ENCODE data around the gene MERTK. TPM values are rescaled to one million over a fixed set of nuclear protein-coding genes. Genes with fewer than 3 reads are reported as not detected.
"Not testable (repeated sequence)": the region's sequence is repeated elsewhere in the genome, so short reads cannot be mapped to it uniquely, and the experiment has no call there.

MERTK gene
- total RNA-seq, 1 donor from 2014 or later = 1.5 TPM

- no peak for DNase-seq (ENCODE audit: extremely low spot score, unreplicated experiment)
- Mint-ChIP-seq H3K4me3 (ENCODE audit: unreplicated experiment) (no peak overlapping the region), H3K4me1 (ENCODE audit: unreplicated experiment) (peaks cover 3% of the 10 kb centered on the region), H3K27me3 (ENCODE audit: unreplicated experiment) (no peaks in the 10 kb centered on the region), H3K36me3 (ENCODE audit: unreplicated experiment) (peaks cover 55% of the 10 kb centered on the region), H3K9me3 (ENCODE audit: unreplicated experiment) (peaks cover 4% of the 10 kb centered on the region), H3K27ac (ENCODE audit: unreplicated experiment) (no peak overlapping the region)
- TF ChIP-seq, protein P1, sequence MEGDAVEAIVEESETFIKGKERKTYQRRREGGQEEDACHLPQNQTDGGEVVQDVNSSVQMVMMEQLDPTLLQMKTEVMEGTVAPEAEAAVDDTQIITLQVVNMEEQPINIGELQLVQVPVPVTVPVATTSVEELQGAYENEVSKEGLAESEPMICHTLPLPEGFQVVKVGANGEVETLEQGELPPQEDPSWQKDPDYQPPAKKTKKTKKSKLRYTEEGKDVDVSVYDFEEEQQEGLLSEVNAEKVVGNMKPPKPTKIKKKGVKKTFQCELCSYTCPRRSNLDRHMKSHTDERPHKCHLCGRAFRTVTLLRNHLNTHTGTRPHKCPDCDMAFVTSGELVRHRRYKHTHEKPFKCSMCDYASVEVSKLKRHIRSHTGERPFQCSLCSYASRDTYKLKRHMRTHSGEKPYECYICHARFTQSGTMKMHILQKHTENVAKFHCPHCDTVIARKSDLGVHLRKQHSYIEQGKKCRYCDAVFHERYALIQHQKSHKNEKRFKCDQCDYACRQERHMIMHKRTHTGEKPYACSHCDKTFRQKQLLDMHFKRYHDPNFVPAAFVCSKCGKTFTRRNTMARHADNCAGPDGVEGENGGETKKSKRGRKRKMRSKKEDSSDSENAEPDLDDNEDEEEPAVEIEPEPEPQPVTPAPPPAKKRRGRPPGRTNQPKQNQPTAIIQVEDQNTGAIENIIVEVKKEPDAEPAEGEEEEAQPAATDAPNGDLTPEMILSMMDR (IDR thresholded peaks at IDR 0.05) = no peak
These were observed 167.1 kb downstream of the MERTK start for GRCh38 chr2:112065486-112065885.

DNA sequence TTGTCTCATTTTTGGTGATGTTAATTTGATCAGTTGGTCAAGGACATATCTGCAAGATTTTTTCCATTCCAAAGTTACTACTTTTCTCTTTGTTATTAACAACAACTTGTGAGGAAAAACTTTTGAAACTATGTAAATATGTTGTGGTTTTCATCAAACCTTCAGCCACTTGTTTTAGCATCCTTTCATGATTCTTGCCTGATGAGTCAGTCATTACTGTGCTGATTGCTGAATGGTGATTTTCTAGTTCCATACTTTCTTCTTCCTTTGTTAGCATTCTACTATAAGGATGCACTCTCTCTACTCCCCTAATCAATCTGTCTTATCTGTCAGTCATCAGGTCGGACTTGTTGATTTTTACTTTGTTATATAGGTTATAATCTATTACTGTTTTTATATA, 167.6 kb downstream of the MERTK start:
- DNase-seq (ENCODE audit: extremely low spot score, unreplicated experiment) = no peak
- Mint-ChIP-seq H3K4me1 (ENCODE audit: unreplicated experiment) (peaks cover 3% of the 10 kb centered on the region), H3K9me3 (ENCODE audit: unreplicated experiment) (peaks cover 4% of the 10 kb centered on the region), H3K36me3 (ENCODE audit: unreplicated experiment) (peaks cover 57% of the 10 kb centered on the region), H3K27ac (ENCODE audit: unreplicated experiment) (no peak overlapping the region), H3K4me3 (ENCODE audit: unreplicated experiment) (no peak overlapping the region), H3K27me3 (ENCODE audit: unreplicated experiment) (no peaks in the 10 kb centered on the region)
- TF ChIP-seq, protein P1 (IDR thresholded peaks at IDR 0.05) = no peak

- not testable (repeated sequence) for H3K4me1 Mint-ChIP-seq (ENCODE audit: unreplicated experiment); H3K27ac Mint-ChIP-seq (ENCODE audit: unreplicated experiment); DNase-seq (ENCODE audit: extremely low spot score, unreplicated experiment); H3K4me3 Mint-ChIP-seq (ENCODE audit: unreplicated experiment); H3K27me3 Mint-ChIP-seq (ENCODE audit: unreplicated experiment)
- Mint-ChIP-seq H3K9me3 (ENCODE audit: unreplicated experiment) (peaks cover 15% of the 10 kb centered on the region), H3K36me3 (ENCODE audit: unreplicated experiment) (peaks cover 64% of the 10 kb centered on the region)
These were observed 171.4 kb downstream of the MERTK start for GRCh38 chr2:112069794-112070193.

DNA sequence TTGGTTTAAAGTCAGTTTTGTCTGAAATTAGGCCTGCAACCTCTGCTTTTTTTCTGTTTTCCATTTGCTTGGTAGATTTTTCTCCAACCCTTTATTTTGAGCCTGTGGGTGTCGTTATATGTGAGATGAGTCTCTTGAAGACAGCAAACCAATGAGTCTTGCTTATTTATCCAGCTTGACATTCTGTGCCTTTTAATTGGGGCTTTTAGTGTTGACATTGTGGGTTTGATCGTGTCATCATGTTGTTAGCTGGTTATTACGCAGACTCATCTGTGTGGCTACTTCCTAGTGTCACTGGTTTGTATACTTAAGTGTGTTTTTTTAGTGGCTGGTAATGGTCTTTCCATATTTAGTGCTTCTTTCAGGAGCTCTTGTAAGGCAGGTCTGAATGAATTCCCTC, 175.5 kb downstream of the MERTK start:
- DNase-seq (ENCODE audit: extremely low spot score, unreplicated experiment) = no peak

GRCh38 chr2:112074506-112074905, 176.1 kb downstream of the MERTK start:
- TF ChIP-seq, protein P1 (IDR thresholded peaks at IDR 0.05) = no peak
- H3K9me3 Mint-ChIP-seq (ENCODE audit: unreplicated experiment) = peaks cover 11% of the 10 kb centered on the region
- H3K4me1 Mint-ChIP-seq (ENCODE audit: unreplicated experiment) = peaks cover 4% of the 10 kb centered on the region
- H3K27me3 Mint-ChIP-seq (ENCODE audit: unreplicated experiment) = no peaks in the 10 kb centered on the region
- no peak for DNase-seq (ENCODE audit: extremely low spot score, unreplicated experiment)
- no peak overlapping the region for H3K4me3 Mint-ChIP-seq (ENCODE audit: unreplicated experiment)
- no peak overlapping the region for H3K27ac Mint-ChIP-seq (ENCODE audit: unreplicated experiment)
- peaks cover 62% of the 10 kb centered on the region for H3K36me3 Mint-ChIP-seq (ENCODE audit: unreplicated experiment)

More for the DNA sequence above, 175.5 kb downstream of the MERTK start:
- no peak overlapping the region for H3K4me3 Mint-ChIP-seq (ENCODE audit: unreplicated experiment)
- peaks cover 2% of the 10 kb centered on the region for H3K4me1 Mint-ChIP-seq (ENCODE audit: unreplicated experiment)
- TF ChIP-seq, protein P1 (IDR thresholded peaks at IDR 0.05) = no peak
- no peak overlapping the region for H3K27ac Mint-ChIP-seq (ENCODE audit: unreplicated experiment)
- peaks cover 15% of the 10 kb centered on the region for H3K9me3 Mint-ChIP-seq (ENCODE audit: unreplicated experiment)
- no peaks in the 10 kb centered on the region for H3K27me3 Mint-ChIP-seq (ENCODE audit: unreplicated experiment)
- peaks cover 60% of the 10 kb centered on the region for H3K36me3 Mint-ChIP-seq (ENCODE audit: unreplicated experiment)

Measured in osteocyte (in vitro differentiated cells).